GM06990 (cell line): ENCODE data around the gene SLC4A5.
"Not testable (repeated sequence)": the region's sequence is repeated elsewhere in the genome, so short reads cannot be mapped to it uniquely, and the experiment has no call there.

Experiments
- DNase-seq: peaks from one replicate; pipeline ENCODE4 v3.0.0-alpha.2; 2011; ENCODE audit not compliant: insufficient read length; ENCODE audit errors: extremely low read depth
- H3K27me3 ChIP-seq: replicated peaks from 2 replicates; pipeline ENCODE4 v1.6.0; 2011; ENCODE audit warnings: low read length; ENCODE audit not compliant: control insufficient read depth, insufficient read depth
- H3K36me3 ChIP-seq: 2 replicates; pipeline ENCODE4 v1.5.1; 2011; ENCODE audit warnings: low read length; ENCODE audit not compliant: control insufficient read depth, insufficient read depth
- H3K4me3 ChIP-seq: replicated peaks from 2 replicates; pipeline ENCODE4 v1.5.1; 2011; ENCODE audit warnings: low read depth, mild to moderate bottlenecking, control low read depth, low read length
- TF ChIP-seq, protein P1 (sequence below): IDR thresholded peaks from 2 replicates; pipeline ENCODE4 v1.5.1; 2011; ENCODE audit warnings: low read length, control low read depth, mild to moderate bottlenecking, inconsistent platforms; ENCODE audit not compliant: insufficient read depth, poor library complexity, severe bottlenecking

The SLC4A5 gene

DNA sequence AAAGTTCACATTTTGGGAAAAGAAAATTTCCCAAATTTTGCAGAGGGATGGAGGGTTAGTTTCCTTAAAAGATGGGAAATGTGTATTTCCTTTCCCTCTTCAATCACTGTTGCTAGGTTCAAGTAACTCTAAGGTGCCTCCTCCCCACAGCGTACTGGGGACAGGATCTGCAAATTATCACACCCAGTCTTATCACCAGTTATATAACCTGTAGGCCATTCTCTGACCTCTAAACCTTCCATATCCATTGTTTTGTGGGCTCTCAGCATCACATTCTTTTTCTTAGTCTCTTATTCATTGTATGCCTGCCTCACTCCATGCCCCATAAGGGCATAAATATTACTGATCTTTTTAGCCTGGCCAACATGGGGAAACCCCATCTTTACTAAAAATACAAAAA is 148.4 kb downstream of the SLC4A5 start:
- TF ChIP-seq, protein P1, sequence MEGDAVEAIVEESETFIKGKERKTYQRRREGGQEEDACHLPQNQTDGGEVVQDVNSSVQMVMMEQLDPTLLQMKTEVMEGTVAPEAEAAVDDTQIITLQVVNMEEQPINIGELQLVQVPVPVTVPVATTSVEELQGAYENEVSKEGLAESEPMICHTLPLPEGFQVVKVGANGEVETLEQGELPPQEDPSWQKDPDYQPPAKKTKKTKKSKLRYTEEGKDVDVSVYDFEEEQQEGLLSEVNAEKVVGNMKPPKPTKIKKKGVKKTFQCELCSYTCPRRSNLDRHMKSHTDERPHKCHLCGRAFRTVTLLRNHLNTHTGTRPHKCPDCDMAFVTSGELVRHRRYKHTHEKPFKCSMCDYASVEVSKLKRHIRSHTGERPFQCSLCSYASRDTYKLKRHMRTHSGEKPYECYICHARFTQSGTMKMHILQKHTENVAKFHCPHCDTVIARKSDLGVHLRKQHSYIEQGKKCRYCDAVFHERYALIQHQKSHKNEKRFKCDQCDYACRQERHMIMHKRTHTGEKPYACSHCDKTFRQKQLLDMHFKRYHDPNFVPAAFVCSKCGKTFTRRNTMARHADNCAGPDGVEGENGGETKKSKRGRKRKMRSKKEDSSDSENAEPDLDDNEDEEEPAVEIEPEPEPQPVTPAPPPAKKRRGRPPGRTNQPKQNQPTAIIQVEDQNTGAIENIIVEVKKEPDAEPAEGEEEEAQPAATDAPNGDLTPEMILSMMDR, result no peak
- Histone ChIP-seq H3K27me3 (no peaks in the 10 kb centered on the region), H3K4me3 (no peak overlapping the region), H3K36me3 (no peaks in the 10 kb centered on the region)
- DNase-seq, result no peak

GRCh38 chr2:74191596-74192380 is 151.4 kb downstream of the SLC4A5 start:
- TF ChIP-seq, protein P1, result no peak
- Histone ChIP-seq H3K4me3 (no peak overlapping the region), H3K36me3 (no peaks in the 10 kb centered on the region), H3K27me3 (no peaks in the 10 kb centered on the region)
- no peak for DNase-seq

DNA sequence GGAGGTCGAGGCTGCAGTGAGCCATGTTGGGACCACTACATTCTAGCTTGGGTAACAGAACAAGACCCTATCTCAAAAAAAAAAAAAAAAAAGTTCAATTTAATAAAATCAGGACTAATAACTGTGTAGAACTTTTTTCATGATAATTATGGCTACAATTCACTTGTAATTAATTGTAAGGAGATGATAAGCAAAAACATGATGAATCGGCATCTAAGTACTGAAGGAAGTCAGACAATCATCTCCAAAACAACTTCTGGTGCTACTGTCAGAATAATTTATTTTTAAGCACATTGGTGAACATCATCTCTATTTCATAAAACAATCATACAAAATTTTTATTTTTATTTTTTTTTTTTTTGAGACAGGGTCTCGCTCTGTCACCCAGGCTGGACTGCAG is 154.5 kb downstream of the SLC4A5 start:
- TF ChIP-seq, protein P1, result no peak
- H3K4me3 ChIP-seq, result no peak overlapping the region
- no peak for DNase-seq
- H3K36me3 ChIP-seq, result no peaks in the 10 kb centered on the region
- no peaks in the 10 kb centered on the region for H3K27me3 ChIP-seq

DNA sequence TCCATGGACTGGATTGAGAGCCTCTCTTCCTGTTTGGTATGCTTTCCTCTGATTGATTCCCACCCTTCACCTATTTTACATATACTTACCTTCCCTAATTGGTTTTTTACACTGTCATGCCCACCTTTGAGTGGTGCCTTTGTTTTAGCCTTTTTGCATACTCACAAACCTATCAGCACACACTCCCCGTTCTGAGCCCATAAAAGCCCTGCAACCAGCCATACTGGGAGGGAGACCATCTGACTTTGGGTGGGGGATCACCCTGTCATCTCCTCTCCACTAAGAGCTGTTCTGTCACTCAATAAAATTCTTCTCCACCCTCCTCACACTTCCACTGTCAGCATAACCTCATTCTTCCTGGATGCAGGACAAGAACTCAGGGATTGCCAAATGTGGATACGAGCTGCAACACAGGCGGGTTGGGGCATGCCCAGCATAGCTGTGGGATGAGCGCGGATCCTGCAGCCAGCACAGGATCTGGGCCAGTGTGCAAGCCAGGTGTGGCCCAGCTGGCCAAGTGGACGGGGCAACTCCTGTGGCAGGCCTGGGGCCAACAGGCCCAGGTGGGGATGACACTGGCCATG is 155.1 kb downstream of the SLC4A5 start:
- Histone ChIP-seq H3K36me3 (no peaks in the 10 kb centered on the region), H3K4me3 (no peak overlapping the region), H3K27me3 (no peaks in the 10 kb centered on the region)
- TF ChIP-seq, protein P1, result no peak
- no peak for DNase-seq

DNA sequence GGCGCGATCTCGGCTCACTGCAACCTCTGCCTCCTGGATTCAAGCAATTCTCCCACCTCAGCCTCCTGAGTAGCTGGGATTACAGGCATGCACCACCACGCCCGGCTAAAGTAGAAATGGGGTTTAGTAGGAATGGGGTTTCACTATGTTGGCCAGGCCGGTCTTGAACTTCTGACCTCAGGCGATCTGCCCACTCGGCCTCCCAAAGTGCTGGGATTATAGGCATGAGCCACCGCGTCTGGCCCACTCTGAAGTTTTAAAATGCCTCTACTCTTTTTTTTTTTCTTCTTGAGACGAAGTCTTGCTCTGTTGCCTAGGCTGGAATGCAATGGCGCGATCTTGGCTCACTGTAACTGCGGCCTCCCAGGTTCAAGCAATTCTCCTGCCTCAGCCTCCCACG is 156.5 kb downstream of the SLC4A5 start:
- not testable (repeated sequence) for DNase-seq, H3K4me3 ChIP-seq, H3K36me3 ChIP-seq

GRCh38 chr2:74186038-74186437 is 157.2 kb downstream of the SLC4A5 start:
- Histone ChIP-seq H3K36me3 (no peaks in the 10 kb centered on the region), H3K4me3 (peak overlapping the region; percentile 42; the same call in 1 of the 2 replicates), H3K27me3 (no peaks in the 10 kb centered on the region)
- TF ChIP-seq, protein P1, result no peak
- peak; percentile 82 for DNase-seq

More for the DNA sequence above, 156.5 kb downstream of the SLC4A5 start:
- H3K27me3 ChIP-seq, result not testable (repeated sequence)
